Measurements from ENCODE around the gene DIAPH2. TPM values are rescaled to one million over a fixed set of nuclear protein-coding genes. Genes with fewer than 3 reads are reported as not detected.

Gene DIAPH2
- total RNA-seq, 1 experiment from 2014 or later = 15.9 TPM

DNA sequence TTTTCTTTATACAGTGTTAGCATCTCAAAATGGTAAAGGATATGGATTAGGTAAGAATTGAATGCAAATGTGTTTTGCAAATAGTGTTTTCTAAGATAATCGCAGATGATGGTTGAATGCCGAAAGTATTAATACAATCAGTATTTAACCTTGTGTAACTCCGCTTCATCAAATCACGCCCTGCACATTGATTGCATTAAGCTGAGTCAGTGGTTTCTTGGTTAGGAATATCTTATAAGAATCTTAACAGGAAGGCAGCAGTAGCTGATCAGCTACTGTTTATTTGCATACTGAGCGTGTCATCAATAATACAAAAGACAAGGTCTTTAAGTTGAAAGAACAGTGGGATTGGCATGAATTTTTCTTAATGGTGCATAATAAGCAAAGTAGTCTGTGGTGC is 744.5 kb downstream of the DIAPH2 start:
- DNase-seq (ENCODE audit: low spot score) = no peak
- H3K36me3 Mint-ChIP-seq = peaks cover 31% of the 10 kb centered on the region
- CTCF ChIA-PET = no interaction called here

DNA sequence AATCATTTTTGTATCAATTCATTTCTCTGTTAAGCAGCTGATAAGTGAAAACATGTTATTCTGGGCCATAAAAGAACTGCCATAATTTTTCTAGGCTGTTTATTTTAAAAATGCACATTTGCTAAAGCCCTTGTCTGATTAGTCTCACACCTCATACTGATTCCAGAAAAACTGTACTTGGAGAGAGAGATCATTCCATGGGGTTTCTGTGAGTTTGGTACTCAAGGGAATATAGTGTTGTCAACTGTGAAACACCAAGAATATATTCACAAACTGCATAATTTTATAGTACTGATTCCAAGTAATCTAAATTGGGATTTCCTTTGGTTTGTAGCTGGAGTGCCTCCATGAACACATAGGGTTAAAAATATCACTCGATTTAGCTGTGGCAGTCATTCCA is 746.6 kb downstream of the DIAPH2 start:
- H3K27me3 Mint-ChIP-seq (ENCODE audit: low read depth) = no peaks in the 10 kb centered on the region
- no peaks in the 10 kb centered on the region for H3K9me3 Mint-ChIP-seq
- POLR2A ChIA-PET = no interaction called here
- H3K4me3 Mint-ChIP-seq = no peak overlapping the region
- CTCF ChIA-PET = no interaction called here
- DNase-seq (ENCODE audit: low spot score) (no peak), ATAC-seq (no peak)
- no peak overlapping the region for H3K27ac Mint-ChIP-seq
- peaks cover 34% of the 10 kb centered on the region for H3K36me3 Mint-ChIP-seq
- peaks cover 10% of the 10 kb centered on the region for H3K4me1 Mint-ChIP-seq
- TF ChIP-seq ZNF263 (CRISPR knock-in tag; IDR thresholded peaks at IDR 0.05; ENCODE audit: low read depth) (no peak), ATF6 (CRISPR knock-in tag; IDR thresholded peaks at IDR 0.05) (no peak), ZSCAN18 (CRISPR knock-in tag; IDR thresholded peaks at IDR 0.05) (no peak), HMGA2 (CRISPR knock-in tag; IDR thresholded peaks at IDR 0.05) (no peak), ZNF416 (CRISPR knock-in tag; IDR thresholded peaks at IDR 0.05) (no peak), AFF4 (CRISPR knock-in tag; IDR thresholded peaks at IDR 0.05; ENCODE audit: borderline replicate concordance) (no peak)

More for the DNA sequence above, 744.5 kb downstream of the DIAPH2 start:
- ATAC-seq = no peak
- Mint-ChIP-seq H3K9me3 (no peaks in the 10 kb centered on the region), H3K27ac (no peak overlapping the region), H3K4me3 (no peak overlapping the region), H3K27me3 (ENCODE audit: low read depth) (no peaks in the 10 kb centered on the region; the same call in 1 of the 2 replicates), H3K4me1 (peaks cover 5% of the 10 kb centered on the region)
- POLR2A ChIA-PET = no interaction called here
- TF ChIP-seq, protein P1, sequence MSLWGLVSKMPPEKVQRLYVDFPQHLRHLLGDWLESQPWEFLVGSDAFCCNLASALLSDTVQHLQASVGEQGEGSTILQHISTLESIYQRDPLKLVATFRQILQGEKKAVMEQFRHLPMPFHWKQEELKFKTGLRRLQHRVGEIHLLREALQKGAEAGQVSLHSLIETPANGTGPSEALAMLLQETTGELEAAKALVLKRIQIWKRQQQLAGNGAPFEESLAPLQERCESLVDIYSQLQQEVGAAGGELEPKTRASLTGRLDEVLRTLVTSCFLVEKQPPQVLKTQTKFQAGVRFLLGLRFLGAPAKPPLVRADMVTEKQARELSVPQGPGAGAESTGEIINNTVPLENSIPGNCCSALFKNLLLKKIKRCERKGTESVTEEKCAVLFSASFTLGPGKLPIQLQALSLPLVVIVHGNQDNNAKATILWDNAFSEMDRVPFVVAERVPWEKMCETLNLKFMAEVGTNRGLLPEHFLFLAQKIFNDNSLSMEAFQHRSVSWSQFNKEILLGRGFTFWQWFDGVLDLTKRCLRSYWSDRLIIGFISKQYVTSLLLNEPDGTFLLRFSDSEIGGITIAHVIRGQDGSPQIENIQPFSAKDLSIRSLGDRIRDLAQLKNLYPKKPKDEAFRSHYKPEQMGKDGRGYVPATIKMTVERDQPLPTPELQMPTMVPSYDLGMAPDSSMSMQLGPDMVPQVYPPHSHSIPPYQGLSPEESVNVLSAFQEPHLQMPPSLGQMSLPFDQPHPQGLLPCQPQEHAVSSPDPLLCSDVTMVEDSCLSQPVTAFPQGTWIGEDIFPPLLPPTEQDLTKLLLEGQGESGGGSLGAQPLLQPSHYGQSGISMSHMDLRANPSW (CRISPR knock-in tag; conservative IDR thresholded peaks at IDR 0.05; ENCODE audit: low read depth) = no peak
- TF ChIP-seq, protein P2, sequence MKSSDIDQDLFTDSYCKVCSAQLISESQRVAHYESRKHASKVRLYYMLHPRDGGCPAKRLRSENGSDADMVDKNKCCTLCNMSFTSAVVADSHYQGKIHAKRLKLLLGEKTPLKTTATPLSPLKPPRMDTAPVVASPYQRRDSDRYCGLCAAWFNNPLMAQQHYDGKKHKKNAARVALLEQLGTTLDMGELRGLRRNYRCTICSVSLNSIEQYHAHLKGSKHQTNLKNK (CRISPR knock-in tag; IDR thresholded peaks at IDR 0.05) = no peak
- TF ChIP-seq MYBL2 (CRISPR knock-in tag; IDR thresholded peaks at IDR 0.05) = no peak
- no peak for TF ChIP-seq SMAD4 (CRISPR knock-in tag; IDR thresholded peaks at IDR 0.05)
- TF ChIP-seq GRHL2 (CRISPR knock-in tag; IDR thresholded peaks at IDR 0.05; ENCODE audit: insufficient replicate concordance, severe bottlenecking) = no peak
- no peak for TF ChIP-seq TEAD1 (CRISPR knock-in tag; IDR thresholded peaks at IDR 0.05)
- no peak for TF ChIP-seq NR1H2 (CRISPR knock-in tag; IDR thresholded peaks at IDR 0.05)
- TF ChIP-seq ZNF263 (CRISPR knock-in tag; IDR thresholded peaks at IDR 0.05; ENCODE audit: low read depth) = no peak
- TF ChIP-seq ZSCAN18 (CRISPR knock-in tag; IDR thresholded peaks at IDR 0.05) = no peak
- TF ChIP-seq, protein P3, sequence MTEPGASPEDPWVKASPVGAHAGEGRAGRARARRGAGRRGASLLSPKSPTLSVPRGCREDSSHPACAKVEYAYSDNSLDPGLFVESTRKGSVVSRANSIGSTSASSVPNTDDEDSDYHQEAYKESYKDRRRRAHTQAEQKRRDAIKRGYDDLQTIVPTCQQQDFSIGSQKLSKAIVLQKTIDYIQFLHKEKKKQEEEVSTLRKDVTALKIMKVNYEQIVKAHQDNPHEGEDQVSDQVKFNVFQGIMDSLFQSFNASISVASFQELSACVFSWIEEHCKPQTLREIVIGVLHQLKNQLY (CRISPR knock-in tag; IDR thresholded peaks at IDR 0.05) = no peak
- TF ChIP-seq ZNF423 (CRISPR knock-in tag; IDR thresholded peaks at IDR 0.05) = no peak
- no peak for TF ChIP-seq CBFB (CRISPR knock-in tag; IDR thresholded peaks at IDR 0.05; ENCODE audit: low read depth)
- TF ChIP-seq SP1 (CRISPR knock-in tag; conservative IDR thresholded peaks at IDR 0.05) = no peak
- no peak for TF ChIP-seq ZNF138 (CRISPR knock-in tag; conservative IDR thresholded peaks at IDR 0.05)
- no peak for TF ChIP-seq ZNF425 (CRISPR knock-in tag; conservative IDR thresholded peaks at IDR 0.05)
- TF ChIP-seq NFATC4 (CRISPR knock-in tag; IDR thresholded peaks at IDR 0.05) = no peak
- no peak for TF ChIP-seq GTF2I (CRISPR knock-in tag; conservative IDR thresholded peaks at IDR 0.05)
